ENCODE data around the gene ORAI3.

The ORAI3 gene

GRCh38 chr16:30948667-30949649 is at the start of gene ORAI3:
Gene ORAI3, plus strand, starts transcription at chr16:30949068. Its CDS starts 222 bp downstream, at chr16:30949290.
- TF ChIP-seq CTCF (conservative IDR thresholded peaks at IDR 0.05; ENCODE audit: control insufficient read depth, insufficient read depth, low read depth, low read length), result no peak
- DNase-seq (ENCODE audit: low read depth), result peak; percentile 46
- peak within 1 kb of the TSS; percentile 75 for H3K4me3 ChIP-seq (ENCODE audit: control insufficient read depth, low read depth, low read length)

- TF ChIP-seq CTCF (conservative IDR thresholded peaks at IDR 0.05; ENCODE audit: control insufficient read depth, insufficient read depth, low read depth, low read length), result no peak
- H3K4me3 ChIP-seq (ENCODE audit: control insufficient read depth, low read depth, low read length), result no peak overlapping the region
- no peak for DNase-seq (ENCODE audit: low read depth)
Observed at GRCh38 chr16:30899794-30900193, 49.1 kb upstream of the ORAI3 start.

- no peak overlapping the region for H3K4me3 ChIP-seq (ENCODE audit: control insufficient read depth, low read depth, low read length)
- no peak for TF ChIP-seq CTCF (conservative IDR thresholded peaks at IDR 0.05; ENCODE audit: control insufficient read depth, insufficient read depth, low read depth, low read length)
- no peak for DNase-seq (ENCODE audit: low read depth)
Observed at GRCh38 chr16:30900588-30900987, 48.3 kb upstream of the ORAI3 start.

GRCh38 chr16:30901201-30902028 is 47.5 kb upstream of the ORAI3 start:
- DNase-seq (ENCODE audit: low read depth), result peak; percentile 11
- no peak for TF ChIP-seq CTCF (conservative IDR thresholded peaks at IDR 0.05; ENCODE audit: control insufficient read depth, insufficient read depth, low read depth, low read length)

GRCh38 chr16:30902029-30902972 is 46.6 kb upstream of the ORAI3 start:
- DNase-seq (ENCODE audit: low read depth), result peak; percentile 57
- peak overlapping the region; percentile 43 for H3K4me3 ChIP-seq (ENCODE audit: control insufficient read depth, low read depth, low read length)
- TF ChIP-seq CTCF (conservative IDR thresholded peaks at IDR 0.05; ENCODE audit: control insufficient read depth, insufficient read depth, low read depth, low read length), result no peak

More at GRCh38 chr16:30901201-30902028, 47.5 kb upstream of the ORAI3 start:
- H3K4me3 ChIP-seq (ENCODE audit: control insufficient read depth, low read depth, low read length), result peak overlapping the region; percentile 36

- no peak for DNase-seq (ENCODE audit: low read depth)
- no peak overlapping the region for H3K4me3 ChIP-seq (ENCODE audit: control insufficient read depth, low read depth, low read length)
- TF ChIP-seq CTCF (conservative IDR thresholded peaks at IDR 0.05; ENCODE audit: control insufficient read depth, insufficient read depth, low read depth, low read length), result no peak
Observed at GRCh38 chr16:30903002-30903401, 45.9 kb upstream of the ORAI3 start.

Data from fibroblast of mammary gland (primary cell).